GM12874 (cell line): ENCODE results near the gene THAP11.

Experiments
- TF ChIP-seq, protein P1 (sequence below): IDR thresholded peaks from 2 replicates; pipeline ENCODE4 v1.5.1; 2011; ENCODE audit warnings: low read depth, mild to moderate bottlenecking, control low read depth, low read length, moderate library complexity; ENCODE audit not compliant: insufficient read depth

The THAP11 gene

GRCh38 chr16:67883872-67884261, 41.7 kb downstream of the THAP11 start:
- TF ChIP-seq, protein P1, sequence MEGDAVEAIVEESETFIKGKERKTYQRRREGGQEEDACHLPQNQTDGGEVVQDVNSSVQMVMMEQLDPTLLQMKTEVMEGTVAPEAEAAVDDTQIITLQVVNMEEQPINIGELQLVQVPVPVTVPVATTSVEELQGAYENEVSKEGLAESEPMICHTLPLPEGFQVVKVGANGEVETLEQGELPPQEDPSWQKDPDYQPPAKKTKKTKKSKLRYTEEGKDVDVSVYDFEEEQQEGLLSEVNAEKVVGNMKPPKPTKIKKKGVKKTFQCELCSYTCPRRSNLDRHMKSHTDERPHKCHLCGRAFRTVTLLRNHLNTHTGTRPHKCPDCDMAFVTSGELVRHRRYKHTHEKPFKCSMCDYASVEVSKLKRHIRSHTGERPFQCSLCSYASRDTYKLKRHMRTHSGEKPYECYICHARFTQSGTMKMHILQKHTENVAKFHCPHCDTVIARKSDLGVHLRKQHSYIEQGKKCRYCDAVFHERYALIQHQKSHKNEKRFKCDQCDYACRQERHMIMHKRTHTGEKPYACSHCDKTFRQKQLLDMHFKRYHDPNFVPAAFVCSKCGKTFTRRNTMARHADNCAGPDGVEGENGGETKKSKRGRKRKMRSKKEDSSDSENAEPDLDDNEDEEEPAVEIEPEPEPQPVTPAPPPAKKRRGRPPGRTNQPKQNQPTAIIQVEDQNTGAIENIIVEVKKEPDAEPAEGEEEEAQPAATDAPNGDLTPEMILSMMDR: peak; percentile 88

GRCh38 chr16:67884684-67885083, 42.6 kb downstream of the THAP11 start, which contains the start of gene NRN1L:
Gene NRN1L, plus strand, starts transcription at chr16:67884885. Its CDS starts 19 bp downstream, at chr16:67884904.
- TF ChIP-seq, protein P1: no peak

- TF ChIP-seq, protein P1: no peak
Observed at GRCh38 chr16:67885545-67885944, 43.4 kb downstream of the THAP11 start.

DNA sequence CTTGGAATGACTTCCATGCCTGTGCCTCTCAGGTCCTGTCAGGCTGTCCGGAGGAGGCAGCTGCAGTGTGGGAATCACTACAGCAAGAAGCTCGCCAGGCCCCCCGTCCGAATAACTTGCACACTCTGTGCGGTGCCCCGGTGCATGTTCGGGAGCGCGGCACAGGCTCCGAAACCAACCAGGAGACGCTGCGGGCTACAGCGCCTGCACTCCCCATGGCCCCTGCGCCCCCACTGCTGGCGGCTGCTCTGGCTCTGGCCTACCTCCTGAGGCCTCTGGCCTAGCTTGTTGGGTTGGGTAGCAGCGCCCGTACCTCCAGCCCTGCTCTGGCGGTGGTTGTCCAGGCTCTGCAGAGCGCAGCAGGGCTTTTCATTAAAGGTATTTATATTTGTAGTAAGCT, 43.9 kb downstream of the THAP11 start:
- TF ChIP-seq, protein P1: no peak

DNA sequence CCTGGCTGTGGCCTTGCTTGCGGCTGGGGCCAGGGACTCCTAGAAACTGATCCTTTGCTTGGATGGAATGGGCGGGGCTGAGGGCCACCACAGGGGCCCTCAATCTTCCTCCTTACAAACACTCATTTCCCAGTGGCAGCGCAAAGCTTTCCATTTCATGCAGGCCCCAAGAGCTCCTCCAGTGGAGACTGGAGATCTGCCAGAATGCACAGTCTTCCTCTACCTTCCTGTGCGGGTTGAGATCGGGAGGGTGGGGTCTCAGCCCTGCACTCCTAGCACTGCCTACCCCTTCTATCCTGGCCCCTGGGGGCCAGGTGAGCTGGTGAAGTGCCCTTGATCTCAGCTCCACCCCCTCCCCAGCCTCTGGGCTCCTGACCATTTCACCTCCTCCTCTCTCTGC, 44.3 kb downstream of the THAP11 start:
- TF ChIP-seq, protein P1: no peak

GRCh38 chr16:67888331-67888730, 46.2 kb downstream of the THAP11 start:
- TF ChIP-seq, protein P1: no peak

- TF ChIP-seq, protein P1: no peak
Observed at GRCh38 chr16:67892375-67892774, 50.3 kb downstream of the THAP11 start.
